Measurements from ENCODE around the gene BIK. TPM values are rescaled to one million over a fixed set of nuclear protein-coding genes. Genes with fewer than 3 reads are reported as not detected.

The BIK gene
- total RNA-seq, 1 donor from 2014 or later, result 0.87 TPM

DNA sequence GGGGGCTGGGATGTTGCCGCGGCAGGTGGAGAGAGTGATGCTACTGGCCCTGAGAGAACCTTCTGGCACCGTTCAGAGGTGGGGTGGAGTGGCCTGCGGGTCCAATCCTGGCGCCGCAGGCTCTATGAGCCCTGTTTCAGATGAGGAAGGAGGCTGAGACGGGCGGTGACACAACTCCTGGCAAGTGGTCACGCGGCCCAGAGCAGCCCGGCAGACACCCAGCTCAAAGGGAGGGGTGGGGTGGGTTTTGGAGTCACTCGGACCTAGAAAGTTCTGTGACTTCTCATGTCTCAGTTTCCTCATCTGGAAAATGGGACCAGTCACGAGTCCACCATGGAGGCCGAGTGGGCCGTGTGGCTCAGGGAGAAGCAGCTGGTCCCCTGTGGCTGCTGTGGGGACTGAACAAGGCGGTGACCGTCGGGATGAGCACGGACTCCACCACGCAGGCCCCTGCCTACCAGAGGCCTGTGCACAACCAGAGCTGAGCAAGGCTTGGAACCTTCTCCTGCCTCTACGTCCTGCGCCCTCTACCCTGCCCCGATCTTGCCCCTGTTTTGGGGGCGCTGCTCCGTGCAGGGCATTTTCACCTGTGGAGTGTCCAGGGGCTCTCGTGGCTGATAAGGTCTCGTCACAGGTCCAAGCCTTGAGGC lies 44.5 kb downstream of the BIK start:
- H3K4me3 ChIP-seq, result no peak overlapping the region
- no peaks in the 10 kb centered on the region for H3K27me3 ChIP-seq
- H3K9me3 ChIP-seq, result no peaks in the 10 kb centered on the region
- peaks cover 18% of the 10 kb centered on the region for H3K4me1 ChIP-seq
- peak; percentile 85 for DNase-seq
- TF ChIP-seq CTCF (IDR thresholded peaks at IDR 0.05), result no peak
- peak; percentile 42 for ATAC-seq
- H3K27ac ChIP-seq, result no peak overlapping the region
- intact Hi-C loops (cut with DNase I), result no loop called here
- no peaks in the 10 kb centered on the region for H3K36me3 ChIP-seq

- peaks cover 15% of the 10 kb centered on the region for H3K4me1 ChIP-seq
Observed at GRCh38 chr22:43155789-43156188, 45.2 kb downstream of the BIK start.

GRCh38 chr22:43156413-43156812 lies 45.9 kb downstream of the BIK start:
- H3K4me1 ChIP-seq, result peaks cover 12% of the 10 kb centered on the region
- intact Hi-C loops (cut with DNase I), result no loop called here
- H3K27ac ChIP-seq, result no peak overlapping the region
- ATAC-seq (no peak), DNase-seq (no peak)
- no peaks in the 10 kb centered on the region for H3K9me3 ChIP-seq
- TF ChIP-seq CTCF (IDR thresholded peaks at IDR 0.05), result no peak
- H3K36me3 ChIP-seq, result peaks cover 13% of the 10 kb centered on the region
- no peaks in the 10 kb centered on the region for H3K27me3 ChIP-seq
- no peak overlapping the region for H3K4me3 ChIP-seq

More at GRCh38 chr22:43155789-43156188, 45.2 kb downstream of the BIK start:
- DNase-seq (no peak), ATAC-seq (no peak)
- no peak for TF ChIP-seq CTCF (IDR thresholded peaks at IDR 0.05)
- Histone ChIP-seq H3K27ac (no peak overlapping the region), H3K9me3 (no peaks in the 10 kb centered on the region), H3K27me3 (no peaks in the 10 kb centered on the region), H3K4me3 (no peak overlapping the region), H3K36me3 (peaks cover 7% of the 10 kb centered on the region)
- intact Hi-C loops (cut with DNase I), result no loop called here

DNA sequence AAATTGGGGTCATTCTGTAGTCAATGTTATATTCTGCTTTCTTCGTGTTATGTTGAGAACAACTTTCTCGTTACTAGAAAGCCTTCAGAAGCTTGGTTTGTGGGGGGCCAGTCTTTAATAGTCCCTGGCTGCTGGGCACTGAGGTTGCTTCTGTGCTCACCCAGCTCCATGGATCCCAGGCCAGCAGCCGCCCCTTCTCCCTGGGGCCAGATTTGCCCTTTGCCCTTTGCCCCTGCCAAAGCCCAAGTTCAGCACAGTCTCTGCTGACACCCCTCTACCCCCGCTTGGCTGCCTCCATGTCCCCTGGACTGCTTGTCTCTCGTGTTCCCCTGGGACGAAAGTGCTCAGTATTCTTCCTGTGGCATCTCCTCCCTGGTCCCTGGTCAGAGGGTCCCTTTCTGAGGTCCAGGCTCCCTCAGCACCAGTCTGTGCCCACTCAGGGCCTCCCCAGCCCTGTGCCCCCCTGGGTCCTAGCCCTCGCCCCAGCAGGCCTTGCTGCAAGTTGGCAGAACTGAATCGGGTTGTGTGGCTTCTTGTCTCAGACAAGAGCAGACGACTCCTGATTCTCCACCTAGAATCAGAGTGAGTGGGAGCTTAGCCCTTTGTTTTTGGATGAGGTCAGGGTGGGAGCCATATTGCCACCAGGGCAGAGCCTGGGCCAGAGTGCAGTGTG lies 47.5 kb downstream of the BIK start:
- TF ChIP-seq CTCF (IDR thresholded peaks at IDR 0.05), result no peak
- ATAC-seq (no peak), DNase-seq (no peak)
- H3K4me1 ChIP-seq, result peaks cover 7% of the 10 kb centered on the region
- no peak overlapping the region for H3K27ac ChIP-seq
- no peaks in the 10 kb centered on the region for H3K27me3 ChIP-seq
- H3K4me3 ChIP-seq, result no peak overlapping the region
- no peaks in the 10 kb centered on the region for H3K9me3 ChIP-seq
- intact Hi-C loops (cut with DNase I), result no loop called here
- peaks cover 20% of the 10 kb centered on the region for H3K36me3 ChIP-seq

- no peak for ATAC-seq
- no peaks in the 10 kb centered on the region for H3K9me3 ChIP-seq
- H3K4me1 ChIP-seq, result peaks cover 12% of the 10 kb centered on the region
- no peak overlapping the region for H3K27ac ChIP-seq
- no peak overlapping the region for H3K4me3 ChIP-seq
- H3K36me3 ChIP-seq, result peaks cover 22% of the 10 kb centered on the region
- H3K27me3 ChIP-seq, result no peaks in the 10 kb centered on the region
- no peak for DNase-seq
- intact Hi-C loops (cut with DNase I), result no loop called here
- TF ChIP-seq CTCF (IDR thresholded peaks at IDR 0.05), result no peak
Observed at GRCh38 chr22:43158778-43159483, 48.4 kb downstream of the BIK start.
